AML-193 (cell line): Measurements from ENCODE around the gene ADGRD2.

Experiments
- DNase-seq, 2 experiments: peaks; one replicate each; lab custom pipeline; 2025; lab: John Stamatoyannopoulos, UW

The ADGRD2 gene

DNA sequence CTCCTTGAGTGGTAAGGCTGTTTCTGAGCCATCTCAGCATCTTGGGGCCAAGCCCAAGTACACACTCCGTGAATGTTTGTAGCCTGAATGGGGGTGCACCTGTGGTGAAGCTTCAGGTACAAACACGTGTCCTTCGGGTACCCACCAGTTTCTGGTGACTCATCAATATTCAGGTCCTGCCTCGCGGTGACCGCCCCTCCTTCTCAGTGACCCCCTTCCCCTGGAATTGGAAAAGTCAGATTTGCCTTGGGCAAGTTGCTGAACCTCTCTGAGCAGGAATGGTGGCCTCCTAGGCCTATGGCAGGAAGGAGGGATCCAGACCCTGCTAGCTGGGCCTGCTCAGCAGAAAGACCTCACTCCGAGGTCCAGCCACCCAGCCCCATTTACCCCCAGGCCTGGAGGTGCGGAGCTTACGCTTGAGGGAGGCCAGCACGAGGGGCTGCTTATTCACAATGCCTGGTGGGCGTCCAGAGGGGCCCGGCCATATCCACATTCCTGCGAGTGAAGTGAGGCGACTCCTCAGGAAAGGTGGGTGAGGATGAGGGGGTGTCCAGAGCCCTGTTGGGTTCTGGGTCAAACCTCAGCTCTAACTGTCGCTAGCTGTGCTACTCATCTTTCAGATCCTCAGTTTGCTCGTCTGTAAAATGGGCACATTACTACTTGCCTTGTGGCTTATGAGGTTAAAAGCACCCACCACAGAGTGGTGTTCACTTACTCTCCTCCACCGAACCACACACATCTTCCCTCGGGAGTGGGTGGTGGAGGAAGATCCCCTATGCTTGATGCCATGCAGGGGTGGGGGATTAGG is 7.0 kb downstream of the ADGRD2 start:
- no peak for DNase-seq

DNA sequence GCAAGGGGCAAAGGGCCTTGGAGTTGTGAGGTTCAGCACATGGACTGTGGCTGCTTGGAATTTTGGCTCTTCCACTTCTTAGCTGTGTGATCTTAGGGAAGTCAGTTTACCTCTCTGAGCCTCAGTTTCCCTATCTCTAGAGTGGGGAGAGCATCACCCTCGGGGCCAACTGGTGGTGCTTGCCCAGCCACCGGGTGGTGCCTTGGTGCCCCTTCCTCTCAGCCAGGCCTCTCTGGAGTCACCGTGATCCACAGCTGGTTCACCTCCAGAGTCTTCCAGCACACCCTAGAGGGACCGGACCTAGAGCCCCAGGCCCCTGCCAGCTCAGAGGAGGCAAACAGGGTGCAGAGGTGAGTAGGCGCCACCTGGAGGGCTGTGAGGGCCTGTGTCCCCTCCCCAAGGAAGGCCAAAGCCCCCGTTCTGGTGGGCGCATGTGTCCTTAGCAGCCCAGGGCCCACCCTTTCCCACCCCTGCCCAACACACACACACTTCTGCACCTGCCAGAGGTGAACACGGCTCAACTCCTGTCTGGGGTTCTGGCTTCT is 7.7 kb downstream of the ADGRD2 start:
- no peak for DNase-seq

DNA sequence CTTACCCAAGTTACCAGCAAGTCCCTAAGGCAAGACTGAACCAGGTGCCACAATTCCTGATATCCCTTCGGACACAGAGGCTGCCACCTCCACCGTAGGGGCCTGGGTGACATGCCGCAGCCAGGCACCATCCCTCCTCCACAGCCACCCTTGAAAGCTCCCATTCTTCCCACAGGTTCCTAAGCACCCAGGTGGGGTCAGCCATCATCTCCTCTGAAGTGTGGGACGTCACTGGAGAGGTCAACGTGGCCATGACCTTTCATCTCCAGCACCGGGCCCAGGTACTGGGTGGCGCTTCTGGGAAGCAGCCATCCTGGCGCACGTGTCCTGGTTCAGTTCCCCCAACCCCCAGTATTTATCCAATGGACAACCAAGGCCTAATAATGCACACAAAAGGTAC is 8.2 kb downstream of the ADGRD2 start:
- no peak for DNase-seq

DNA sequence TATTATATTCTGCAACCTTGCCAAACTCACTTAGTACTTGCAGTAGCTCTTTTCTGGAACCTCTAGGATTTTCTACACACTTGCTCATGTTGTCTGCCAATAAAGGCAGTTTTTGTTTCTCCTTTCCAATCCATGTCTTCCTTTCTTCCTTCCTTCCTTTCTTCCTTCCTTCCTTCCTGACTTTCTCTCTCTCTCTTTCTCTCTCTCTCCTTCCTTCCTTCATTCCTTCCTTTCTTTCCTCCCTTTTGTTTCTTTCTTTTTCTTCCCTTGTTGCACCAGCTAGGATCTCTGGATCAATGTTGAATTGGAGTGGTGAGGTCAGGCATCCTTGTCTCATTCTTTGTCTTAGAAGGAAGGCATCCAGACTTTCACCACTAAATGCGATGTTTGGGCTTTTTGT is 12.5 kb downstream of the ADGRD2 start:
- DNase-seq, result no peak

DNA sequence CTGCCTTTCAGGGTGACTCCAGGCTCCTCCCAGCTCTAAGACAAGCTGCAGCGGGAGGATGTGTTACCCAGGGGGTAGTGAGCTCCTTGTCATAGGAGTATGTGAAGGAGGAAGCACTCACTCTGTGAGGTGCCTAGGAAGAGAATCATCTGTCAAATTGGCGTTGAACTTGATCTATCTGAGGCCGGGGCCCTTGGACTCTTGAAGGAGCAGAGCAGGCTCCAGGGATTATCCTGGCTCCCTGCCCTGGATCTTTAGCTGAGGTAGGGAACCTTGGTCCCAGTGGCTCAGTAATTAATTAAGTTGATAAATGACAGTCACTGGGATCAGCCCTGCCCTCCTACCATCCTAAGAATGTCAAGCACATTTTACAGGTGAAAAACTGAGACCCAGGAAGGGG is 15.5 kb downstream of the ADGRD2 start:
- DNase-seq, result no peak

DNA sequence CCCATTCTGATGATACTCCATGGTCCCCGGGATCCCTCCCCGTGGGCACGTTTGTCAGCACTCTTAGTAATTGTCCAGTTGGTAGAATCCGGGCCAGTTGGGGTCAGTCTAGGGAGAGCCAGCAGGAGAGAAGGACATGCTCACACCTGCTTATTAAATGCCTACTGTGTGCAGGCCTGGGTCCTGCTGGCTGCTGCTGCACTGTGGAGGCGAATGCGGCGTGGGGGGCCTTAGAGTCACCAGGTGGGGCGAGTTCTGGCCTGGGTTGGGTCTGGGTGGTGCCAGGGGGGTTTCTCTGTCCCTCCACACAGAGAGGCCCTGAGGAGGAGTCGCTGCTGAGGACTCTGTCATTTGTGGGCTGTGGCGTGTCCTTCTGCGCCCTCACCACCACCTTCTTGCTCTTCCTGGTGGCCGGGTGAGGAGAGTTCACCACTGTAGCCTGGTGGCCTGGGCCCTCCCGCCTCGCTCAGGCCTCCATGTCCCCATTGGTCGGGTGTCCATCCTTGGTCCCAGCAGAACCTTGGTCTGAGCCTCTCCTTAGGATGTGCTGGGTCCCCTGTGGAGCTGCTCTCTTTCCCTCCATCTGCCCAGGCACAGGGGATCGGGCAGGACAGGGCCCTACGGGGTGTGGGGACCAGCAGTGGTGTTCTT is 17.3 kb downstream of the ADGRD2 start:
- DNase-seq, result no peak

DNA sequence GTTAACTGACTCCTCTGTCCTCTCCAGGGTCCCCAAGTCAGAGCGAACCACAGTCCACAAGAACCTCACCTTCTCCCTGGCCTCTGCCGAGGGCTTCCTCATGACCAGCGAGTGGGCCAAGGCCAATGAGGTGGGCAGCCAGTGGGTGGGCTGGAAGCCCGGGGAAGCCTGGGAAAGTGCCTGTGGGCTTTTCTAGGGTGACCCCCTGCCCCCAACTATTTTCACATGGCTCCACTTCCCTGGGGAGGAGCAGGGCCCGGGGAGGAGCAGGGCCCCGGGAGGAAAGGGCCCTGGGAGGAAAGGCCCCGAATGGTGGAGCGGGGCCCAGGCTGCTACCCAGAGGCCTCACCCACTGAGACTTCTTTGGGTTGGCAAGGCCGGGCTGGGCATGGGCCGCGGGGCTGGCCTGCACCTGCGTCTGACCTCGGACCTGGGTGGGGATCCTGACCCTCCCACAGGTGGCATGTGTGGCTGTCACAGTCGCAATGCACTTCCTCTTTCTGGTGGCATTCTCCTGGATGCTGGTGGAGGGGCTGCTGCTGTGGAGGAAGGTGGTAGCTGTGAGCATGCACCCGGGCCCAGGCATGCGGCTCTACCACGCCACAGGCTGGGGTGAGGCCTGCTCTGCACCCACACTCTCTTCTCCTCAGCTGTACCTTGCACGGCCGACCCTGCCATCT is 17.9 kb downstream of the ADGRD2 start:
- DNase-seq, result no peak

DNA sequence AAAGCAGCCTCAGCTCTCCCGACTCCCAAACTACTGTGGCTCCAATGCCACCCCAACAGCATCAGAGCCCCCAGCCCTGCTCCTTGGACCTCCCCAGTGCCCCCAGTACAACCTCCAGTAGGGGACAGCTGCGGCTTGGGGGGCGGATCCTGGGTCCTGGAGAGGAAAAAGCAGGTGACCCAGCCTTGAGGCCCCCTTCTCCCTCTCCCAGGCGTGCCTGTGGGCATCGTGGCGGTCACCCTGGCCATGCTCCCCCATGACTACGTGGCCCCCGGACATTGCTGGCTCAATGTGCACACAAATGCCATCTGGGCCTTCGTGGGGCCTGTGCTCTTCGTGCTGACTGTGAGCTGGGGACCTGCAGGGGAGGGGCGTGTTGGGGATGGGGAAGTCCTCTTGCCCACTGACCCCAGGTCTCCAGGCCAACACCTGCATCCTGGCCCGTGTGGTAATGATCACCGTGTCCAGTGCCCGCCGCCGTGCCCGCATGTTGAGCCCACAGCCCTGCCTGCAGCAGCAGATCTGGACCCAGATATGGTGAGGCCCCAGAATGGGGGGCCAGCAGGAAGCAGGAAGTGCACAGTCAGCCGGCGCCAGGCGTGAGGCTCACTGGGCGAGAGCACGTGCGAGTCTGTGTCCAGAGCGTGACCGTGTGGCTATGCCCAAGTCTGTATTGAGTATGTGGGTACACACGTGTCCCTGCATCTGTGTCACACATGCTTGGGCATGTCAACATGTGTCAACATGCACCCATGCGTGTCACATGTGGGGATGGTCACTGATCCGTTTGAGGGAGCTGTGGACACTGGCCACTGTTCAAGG is 19.0 kb downstream of the ADGRD2 start:
- no peak for DNase-seq

DNA sequence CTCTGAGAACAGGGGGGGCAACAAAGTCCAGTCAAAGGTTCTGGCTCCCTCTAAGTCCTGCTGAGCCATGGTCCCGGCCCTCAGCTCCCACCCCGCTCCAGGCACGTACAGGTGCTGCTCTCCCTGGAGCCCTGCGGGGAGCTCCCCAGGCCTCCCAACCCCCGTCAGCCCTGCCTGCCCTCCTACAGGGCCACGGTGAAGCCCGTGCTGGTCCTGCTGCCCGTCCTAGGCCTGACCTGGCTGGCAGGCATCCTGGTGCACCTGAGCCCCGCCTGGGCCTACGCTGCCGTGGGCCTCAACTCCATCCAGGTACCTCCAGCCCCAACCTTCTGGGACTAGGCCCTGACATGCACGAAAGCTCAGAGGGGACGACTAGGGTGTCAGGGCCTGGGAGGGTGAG is 20.1 kb downstream of the ADGRD2 start:
- DNase-seq, result no peak

DNA sequence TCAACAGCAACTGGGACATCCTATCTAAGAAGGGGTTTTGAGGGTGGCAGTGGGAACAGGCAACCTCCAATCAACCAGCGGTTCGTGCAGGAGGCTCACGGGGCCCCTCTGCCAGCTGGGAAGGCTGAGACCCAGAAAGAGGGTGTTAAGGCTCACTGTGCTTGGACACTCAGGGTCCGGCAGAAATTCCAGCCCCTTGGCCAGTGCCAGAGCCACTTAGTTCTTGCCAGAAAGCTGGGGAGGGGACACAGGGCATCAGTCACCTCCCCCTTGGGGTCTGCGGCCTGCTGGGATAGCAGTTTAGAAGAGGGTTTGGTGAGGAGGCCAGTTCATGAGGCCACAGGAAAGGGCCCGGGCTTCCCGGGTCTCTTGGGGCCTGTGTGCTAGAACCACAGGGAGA is 20.5 kb downstream of the ADGRD2 start:
- no peak for DNase-seq

DNA sequence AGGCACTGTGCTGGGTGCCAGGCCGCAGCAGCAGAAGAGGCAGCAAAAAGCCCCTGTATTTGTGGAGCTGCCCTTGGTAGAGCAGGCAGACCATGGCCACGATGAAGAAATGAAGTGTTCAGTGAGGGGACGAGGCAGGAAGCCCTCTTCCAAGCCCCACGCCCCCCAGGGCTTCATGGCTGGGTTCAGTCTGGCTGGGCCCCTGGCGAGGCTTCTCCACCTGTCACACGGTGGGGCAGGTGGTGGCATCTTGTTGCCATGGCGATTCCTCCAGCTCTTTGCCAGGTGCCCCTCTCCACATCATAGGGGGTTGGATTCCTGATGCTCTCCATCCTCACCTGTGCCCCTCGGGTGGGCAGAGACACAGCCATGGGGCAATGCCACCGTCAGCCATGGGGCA is 21.5 kb downstream of the ADGRD2 start:
- DNase-seq, result no peak

DNA sequence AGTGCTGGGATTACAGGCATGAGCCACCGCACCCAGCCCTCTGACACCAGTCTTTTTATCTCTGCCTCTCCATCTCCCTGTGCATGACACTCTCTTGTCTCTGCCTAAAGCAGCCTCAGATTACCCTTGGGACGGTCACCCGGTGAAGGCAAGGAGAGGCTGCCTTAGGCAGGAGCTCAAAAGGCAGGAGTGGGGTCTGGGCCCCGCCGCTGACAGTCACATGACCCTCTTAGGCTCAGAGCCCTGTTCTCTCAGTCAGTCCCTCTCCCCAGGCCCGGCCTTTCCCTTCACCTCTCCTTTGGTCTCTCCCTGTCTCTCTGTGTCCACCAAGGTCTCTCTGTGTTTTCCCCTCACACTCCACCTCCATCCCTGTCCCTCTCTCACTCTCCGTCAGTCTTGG is 22.5 kb downstream of the ADGRD2 start:
- no peak for DNase-seq

DNA sequence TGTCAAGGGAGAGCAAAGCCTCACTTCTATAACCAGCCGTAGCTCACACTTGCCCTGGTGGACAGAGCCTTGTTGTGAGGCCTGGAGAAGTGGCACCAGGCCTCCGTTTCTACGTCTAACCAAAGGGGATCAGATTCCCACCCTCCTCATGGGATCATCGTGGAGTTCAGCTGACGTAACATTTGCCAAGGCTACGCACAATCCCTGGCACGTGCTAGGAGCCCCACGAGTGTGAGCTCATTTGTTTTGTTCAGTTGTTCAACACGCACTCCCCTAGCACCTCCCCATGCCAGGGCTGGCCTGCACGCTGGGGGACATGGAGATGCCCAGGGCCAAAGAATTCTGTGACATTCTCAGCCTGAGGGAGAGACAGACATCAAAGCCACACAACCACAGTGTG is 23.1 kb downstream of the ADGRD2 start:
- DNase-seq, result no peak

DNA sequence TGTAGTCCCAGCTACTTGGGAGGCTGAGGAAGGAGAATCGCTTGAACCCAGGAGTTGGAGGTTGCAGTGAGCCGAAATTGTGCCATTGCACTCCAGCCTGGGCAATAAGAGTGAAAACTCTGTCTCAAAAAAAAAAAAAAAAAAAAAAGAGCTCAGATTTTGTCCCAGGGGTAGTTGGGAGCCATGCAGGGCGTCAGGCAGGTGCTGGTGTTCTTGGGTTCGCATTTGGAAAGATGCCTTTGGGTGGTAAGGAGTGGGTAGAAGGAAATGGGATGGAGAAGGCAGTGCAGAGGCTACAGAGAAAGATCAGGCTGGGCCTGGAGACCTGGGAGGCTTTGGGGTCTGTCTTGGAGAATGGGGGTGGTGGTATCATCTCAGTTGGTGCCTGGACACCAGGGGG is 23.9 kb downstream of the ADGRD2 start:
- DNase-seq, result no peak

DNA sequence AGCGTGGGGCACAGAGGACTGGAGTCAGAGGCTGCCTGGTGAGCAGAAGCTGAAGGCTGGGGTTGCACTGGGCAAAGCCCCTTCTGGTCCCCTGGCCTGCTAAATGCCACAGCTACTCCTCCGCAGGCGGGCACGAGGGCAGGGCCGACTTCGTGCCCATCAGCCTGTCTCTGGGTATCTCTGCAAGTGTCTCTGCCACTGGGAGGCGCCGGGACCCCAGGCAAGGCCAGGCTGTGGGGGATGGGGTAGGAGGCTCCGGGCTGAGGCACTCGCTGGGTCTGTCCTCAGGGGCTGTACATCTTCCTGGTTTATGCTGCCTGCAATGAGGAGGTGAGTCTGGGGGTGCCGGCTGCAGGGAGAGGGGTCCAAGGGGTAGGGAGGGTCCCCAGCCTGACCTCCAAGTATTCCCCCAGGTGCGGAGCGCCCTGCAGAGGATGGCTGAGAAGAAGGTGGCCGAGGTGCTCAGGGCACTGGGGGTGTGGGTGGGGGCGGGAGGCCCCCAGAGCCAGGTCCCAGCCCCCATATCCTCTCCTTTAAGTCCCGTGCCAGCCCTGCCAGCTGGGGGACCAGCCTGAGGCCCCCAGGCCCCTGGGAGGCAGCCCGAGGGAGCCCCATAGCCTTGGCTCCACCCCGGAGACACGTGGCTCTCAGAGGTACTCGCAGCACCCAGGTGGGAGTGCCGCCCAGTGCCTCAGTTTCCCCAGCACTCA is 25.1 kb downstream of the ADGRD2 start:
- DNase-seq, result no peak

DNA sequence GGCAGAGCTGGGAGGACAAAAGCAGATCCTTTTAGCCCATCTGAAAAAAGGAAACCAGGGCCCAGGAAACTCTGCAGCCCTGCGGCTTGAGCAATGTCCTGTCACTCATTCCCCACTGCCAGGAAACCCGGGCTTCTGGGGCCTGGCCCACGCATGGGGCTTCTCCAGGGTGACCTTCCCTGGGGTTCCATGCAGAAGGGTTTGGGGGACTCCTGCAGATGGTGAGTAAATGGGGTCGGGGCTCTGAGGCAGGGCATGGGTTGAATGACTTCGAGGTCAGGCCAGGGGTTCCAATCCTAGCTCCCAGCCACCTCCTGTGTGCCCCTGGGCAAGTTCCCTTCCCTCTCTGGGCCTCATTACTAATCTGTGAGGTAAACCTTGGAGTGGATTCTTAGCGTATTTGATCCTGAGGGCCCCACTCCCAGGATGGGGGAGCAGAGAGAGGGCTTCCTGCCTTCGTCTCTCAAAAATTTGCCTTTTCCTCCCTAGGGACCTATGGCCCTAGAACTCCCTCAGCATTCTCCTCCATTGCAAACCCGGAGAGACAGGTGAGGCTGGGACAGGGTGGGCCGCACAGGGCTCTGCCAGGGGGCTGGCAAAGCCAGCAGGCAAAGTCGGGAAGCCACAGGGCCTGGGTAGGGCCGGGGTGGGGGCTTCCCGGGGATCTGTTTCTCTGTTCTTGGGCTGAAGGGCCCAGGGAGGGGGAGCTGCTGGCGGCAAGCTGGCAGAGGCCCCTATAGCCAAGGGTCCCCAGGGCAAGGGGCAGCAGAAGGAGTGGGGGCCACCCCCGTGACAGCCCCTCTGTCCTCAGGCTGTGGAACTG is 25.8 kb downstream of the ADGRD2 start:
- DNase-seq, result no peak

DNA sequence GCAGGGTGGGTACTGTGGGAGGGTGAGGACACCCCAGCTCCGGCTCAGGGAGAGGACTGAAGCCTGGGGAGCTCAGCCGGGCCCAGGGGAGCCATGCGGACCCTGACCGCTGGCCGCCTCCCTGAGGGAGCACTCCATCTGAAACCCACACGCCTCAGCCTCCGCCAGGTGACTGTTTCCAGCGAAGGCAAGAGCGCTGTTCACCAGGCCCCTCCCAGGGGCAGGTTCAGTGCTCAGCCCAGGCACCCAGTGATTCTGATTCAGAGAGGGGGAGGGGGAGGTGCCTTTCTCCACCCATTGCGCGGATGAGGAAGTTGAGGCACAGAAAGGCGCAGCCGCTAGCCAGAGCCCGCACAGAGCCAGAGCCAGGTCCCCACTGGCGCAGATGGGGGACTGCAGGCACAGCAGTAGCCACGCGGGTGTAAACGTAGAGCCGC is 27.0 kb downstream of the ADGRD2 start:
- no peak for DNase-seq

DNA sequence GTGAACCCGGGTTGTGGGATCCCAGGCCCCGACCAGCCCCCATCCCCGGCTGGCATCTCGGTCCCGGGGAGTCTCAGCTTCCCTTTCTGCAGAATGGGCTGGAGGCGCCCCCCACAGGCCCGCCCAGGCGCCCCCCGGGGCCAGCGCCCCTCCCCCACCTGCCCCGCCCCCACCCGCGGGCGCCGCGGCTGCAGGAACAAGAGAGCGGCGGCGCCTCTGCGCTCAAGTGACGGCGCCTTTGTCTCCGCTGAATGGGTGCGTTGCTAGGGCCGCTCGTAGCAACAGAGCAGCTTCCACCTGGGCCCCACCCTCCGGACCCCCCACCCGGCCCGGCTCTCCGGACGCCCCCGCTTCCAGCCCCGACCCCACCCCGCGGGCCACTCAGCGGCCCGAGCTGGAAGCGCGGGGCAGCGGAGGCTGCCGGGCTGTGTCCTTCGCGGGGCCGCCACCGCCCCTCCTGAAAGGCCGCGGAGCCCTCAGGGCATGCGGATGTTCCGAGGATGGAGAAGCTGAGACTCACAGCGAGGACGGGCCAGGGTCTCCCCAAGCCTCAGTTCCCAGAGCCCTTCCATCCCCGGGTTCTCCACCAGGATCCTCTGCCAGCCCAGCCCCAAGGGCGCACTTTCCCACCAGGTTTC is 27.5 kb downstream of the ADGRD2 start:
- no peak for DNase-seq

DNA sequence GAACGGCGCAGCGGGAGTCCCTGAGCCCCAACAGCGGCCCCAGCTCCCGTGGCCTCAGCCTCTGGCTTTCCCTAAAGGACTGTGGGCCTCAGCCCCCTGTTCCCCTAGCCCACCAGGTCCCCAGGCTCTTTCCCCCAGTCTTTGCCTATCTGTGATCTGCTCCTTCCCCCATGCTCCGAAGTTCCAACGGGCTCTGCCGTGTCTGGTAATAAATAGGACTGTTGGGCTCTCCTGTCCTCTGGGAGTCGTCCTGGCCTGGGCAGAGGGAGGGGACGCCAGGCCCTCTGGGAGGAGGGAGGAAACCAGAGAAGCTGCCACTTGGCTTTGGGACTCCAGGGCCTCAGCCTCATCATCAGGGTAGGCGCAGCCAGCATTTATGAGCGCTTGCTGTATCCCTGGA is 28.1 kb downstream of the ADGRD2 start:
- DNase-seq, result no peak

DNA sequence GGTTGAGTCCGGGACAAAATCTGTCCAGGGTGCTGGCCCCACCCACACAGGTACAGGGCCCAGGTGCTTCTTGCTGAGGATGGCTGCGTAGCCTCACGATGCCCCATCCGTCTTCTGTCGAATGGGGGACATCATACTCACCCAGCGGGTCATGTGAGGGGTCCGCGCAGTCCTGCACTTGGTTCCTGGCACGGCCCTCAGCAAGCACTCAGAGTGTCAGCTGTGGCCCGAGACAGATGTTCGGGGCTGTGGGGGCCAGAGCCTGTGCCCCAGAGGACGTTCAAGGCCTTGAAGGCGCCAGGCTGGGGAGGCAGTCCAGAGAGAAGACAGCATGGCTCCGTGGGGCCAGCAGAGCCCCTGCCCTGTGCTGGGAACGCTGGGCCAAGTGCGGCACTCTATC is 29.1 kb downstream of the ADGRD2 start:
- DNase-seq, result no peak
